Measurements from ENCODE around the gene SUMO3. TPM values are rescaled to one million over a fixed set of nuclear protein-coding genes. Genes with fewer than 3 reads are reported as not detected.
A peak's percentile ranks its signal among the peaks of the same experiment; 100 is the strongest.

Gene SUMO3
- total RNA-seq, 2 donors from 2014 or later: 59.7 to 74.1 TPM

DNA sequence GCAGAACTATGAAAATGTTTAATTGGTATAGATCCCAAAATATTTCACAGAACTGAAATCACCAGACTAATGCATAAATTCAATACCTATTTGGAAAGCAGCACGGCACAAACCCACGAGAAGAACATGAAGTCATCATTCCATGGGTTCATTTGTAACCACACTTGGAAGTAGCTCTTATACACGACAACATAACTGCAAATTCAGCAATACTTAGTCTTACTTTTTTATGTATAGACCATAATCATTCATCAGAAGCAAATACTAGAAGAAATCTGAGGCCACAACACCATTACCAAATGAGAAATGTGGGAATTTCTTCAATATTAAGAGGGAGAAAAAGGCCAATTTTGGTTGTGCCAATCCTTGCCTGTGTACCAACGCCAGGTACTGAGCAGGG lies 12.0 kb downstream of the SUMO3 start:
- Histone ChIP-seq H3K27me3 (no peaks in the 10 kb centered on the region), H3K36me3 (peaks cover 51% of the 10 kb centered on the region), H3K4me3 (no peak overlapping the region), H3K27ac (no peak overlapping the region), H3K9me3 (no peaks in the 10 kb centered on the region), H3K4me1 (peaks cover 0 to 14% of the 10 kb centered on the region in 2 donors)
- no peak for DNase-seq (ENCODE audit: low spot score)
- TF ChIP-seq, protein P1, sequence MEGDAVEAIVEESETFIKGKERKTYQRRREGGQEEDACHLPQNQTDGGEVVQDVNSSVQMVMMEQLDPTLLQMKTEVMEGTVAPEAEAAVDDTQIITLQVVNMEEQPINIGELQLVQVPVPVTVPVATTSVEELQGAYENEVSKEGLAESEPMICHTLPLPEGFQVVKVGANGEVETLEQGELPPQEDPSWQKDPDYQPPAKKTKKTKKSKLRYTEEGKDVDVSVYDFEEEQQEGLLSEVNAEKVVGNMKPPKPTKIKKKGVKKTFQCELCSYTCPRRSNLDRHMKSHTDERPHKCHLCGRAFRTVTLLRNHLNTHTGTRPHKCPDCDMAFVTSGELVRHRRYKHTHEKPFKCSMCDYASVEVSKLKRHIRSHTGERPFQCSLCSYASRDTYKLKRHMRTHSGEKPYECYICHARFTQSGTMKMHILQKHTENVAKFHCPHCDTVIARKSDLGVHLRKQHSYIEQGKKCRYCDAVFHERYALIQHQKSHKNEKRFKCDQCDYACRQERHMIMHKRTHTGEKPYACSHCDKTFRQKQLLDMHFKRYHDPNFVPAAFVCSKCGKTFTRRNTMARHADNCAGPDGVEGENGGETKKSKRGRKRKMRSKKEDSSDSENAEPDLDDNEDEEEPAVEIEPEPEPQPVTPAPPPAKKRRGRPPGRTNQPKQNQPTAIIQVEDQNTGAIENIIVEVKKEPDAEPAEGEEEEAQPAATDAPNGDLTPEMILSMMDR (IDR thresholded peaks at IDR 0.05): no peak

DNA sequence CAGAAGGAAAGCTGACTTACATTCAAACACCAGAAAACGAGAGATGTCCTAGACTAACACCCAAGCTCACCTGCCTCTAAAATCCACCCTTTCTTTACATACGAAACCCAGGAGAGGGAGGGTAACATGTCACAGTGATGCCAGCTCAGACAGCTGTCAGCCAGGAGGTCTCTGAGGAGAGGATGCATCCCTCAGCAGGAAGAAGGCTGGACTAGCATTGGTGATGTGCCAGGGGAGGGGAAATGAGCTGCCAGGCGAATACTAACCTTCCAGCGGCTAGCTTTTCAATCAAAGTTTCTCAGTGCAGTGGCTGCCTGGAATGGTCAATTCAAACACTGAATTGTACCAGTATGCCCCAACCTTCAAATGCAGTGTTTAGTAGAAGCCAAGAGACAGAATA lies 12.6 kb downstream of the SUMO3 start:
- Histone ChIP-seq H3K27me3 (no peaks in the 10 kb centered on the region), H3K36me3 (peaks cover 47% of the 10 kb centered on the region), H3K9me3 (no peaks in the 10 kb centered on the region), H3K4me1 (peaks cover 0 to 21% of the 10 kb centered on the region in 2 donors), H3K4me3 (no peak overlapping the region), H3K27ac (no peak overlapping the region)
- no peak for DNase-seq (ENCODE audit: low spot score)
- TF ChIP-seq, protein P1 (IDR thresholded peaks at IDR 0.05): no peak

DNA sequence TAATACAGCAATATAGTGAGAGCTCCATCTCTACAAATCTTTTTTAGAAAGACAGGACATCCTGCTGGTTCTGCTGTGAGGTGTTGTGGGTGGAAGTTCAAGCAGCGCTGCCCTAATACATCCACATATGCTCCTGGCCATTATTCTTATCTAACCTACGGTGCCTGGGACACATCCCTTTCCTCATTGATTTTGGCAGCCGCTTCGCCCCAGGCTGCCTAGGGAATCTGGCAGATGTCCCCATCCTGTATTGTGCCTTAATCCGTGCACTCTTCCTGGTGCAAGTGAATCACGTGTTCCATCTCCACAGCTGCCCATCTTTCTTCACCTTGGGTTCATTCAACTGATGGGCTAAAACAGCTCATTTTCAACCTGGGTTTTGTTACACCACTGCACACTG lies 13.1 kb downstream of the SUMO3 start:
- no peak for DNase-seq (ENCODE audit: low spot score)
- peaks cover 46% of the 10 kb centered on the region for H3K36me3 ChIP-seq
- H3K27ac ChIP-seq: no peak overlapping the region
- H3K4me3 ChIP-seq: no peak overlapping the region
- no peaks in the 10 kb centered on the region for H3K9me3 ChIP-seq
- peaks cover 0 to 25% of the 10 kb centered on the region in 2 donors for H3K4me1 ChIP-seq
- H3K27me3 ChIP-seq: no peaks in the 10 kb centered on the region
- TF ChIP-seq, protein P1 (IDR thresholded peaks at IDR 0.05): no peak

DNA sequence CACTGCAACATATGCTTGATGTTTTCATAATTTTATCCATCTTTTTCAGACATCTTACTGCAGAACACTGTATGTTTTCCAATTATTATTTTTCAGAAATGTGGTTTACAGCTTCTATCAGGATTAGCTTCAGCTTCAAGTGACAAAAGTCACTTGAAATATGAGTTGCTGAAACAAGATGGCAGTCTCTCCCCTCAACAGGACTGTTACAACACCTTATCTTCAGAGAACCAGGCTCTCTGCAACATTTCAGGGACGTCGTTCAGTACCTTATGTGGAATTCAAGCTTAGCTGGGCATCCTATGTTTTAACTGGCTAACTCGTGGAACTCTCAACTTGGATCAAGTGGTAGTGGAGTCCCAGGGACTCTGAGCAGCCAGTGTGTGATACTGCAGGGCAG lies 14.2 kb downstream of the SUMO3 start:
- Histone ChIP-seq H3K9me3 (no peaks in the 10 kb centered on the region), H3K27ac (no peak overlapping the region), H3K36me3 (peaks cover 40% of the 10 kb centered on the region), H3K27me3 (no peaks in the 10 kb centered on the region), H3K4me3 (no peak overlapping the region), H3K4me1 (peaks cover 0 to 30% of the 10 kb centered on the region in 2 donors)
- TF ChIP-seq, protein P1 (IDR thresholded peaks at IDR 0.05): no peak
- no peak for DNase-seq (ENCODE audit: low spot score)

DNA sequence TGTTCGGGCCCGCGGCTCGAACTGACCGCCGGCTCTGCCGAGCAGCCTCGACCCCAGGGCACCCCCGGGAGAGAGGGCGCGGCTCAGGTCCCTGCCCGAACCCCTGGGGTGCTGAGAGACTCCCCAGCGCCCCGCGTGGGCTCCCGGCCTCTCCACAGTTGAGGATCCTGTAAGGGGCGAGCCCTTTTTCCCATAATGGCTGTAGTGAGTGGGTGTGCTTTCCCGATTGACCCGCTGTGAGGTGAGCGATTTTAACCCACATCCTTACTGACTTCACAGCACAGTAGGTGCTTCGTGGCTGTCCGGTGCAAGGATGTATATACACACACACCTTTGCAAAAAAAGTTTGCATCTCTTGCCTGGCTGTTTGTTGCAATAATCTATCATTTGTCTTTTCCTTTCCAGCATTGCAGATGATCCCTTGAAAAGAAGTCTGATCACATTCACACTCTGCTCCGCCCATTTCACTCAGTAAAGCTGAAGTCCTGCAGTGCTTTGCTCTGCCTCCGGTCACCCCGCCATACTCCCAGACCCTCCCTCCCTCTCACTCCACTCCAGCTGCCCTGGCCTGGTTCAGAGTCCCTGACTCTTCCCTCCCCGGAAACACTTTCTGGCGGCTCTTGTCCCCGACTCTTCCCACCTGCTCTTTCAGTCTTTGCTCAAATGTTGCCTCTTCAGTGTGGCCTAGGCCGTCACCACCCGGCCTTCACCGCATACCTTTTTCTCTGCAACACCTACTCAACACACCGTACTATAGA lies 15.3 kb downstream of the SUMO3 start:
- Histone ChIP-seq H3K36me3 (peaks cover 29% of the 10 kb centered on the region), H3K9me3 (no peaks in the 10 kb centered on the region), H3K27me3 (no peaks in the 10 kb centered on the region), H3K27ac (peak overlapping the region; percentile 72 to 77), H3K4me3 (peak overlapping the region; percentile 71 to 85), H3K4me1 (peaks cover 0 to 30% of the 10 kb centered on the region in 2 donors)
- TF ChIP-seq, protein P1 (IDR thresholded peaks at IDR 0.05): no peak
- DNase-seq (ENCODE audit: low spot score): no peak
